ENCODE results near the gene TTC7B. TPM values are rescaled to one million over a fixed set of nuclear protein-coding genes. Genes with fewer than 3 reads are reported as not detected.

The TTC7B gene
- total and polyA plus RNA-seq, 2 of the 13 experiments (the other 11 are each of a cell fraction or from before 2014, with no cell fraction given): 1.3 to 3.2 TPM

DNA sequence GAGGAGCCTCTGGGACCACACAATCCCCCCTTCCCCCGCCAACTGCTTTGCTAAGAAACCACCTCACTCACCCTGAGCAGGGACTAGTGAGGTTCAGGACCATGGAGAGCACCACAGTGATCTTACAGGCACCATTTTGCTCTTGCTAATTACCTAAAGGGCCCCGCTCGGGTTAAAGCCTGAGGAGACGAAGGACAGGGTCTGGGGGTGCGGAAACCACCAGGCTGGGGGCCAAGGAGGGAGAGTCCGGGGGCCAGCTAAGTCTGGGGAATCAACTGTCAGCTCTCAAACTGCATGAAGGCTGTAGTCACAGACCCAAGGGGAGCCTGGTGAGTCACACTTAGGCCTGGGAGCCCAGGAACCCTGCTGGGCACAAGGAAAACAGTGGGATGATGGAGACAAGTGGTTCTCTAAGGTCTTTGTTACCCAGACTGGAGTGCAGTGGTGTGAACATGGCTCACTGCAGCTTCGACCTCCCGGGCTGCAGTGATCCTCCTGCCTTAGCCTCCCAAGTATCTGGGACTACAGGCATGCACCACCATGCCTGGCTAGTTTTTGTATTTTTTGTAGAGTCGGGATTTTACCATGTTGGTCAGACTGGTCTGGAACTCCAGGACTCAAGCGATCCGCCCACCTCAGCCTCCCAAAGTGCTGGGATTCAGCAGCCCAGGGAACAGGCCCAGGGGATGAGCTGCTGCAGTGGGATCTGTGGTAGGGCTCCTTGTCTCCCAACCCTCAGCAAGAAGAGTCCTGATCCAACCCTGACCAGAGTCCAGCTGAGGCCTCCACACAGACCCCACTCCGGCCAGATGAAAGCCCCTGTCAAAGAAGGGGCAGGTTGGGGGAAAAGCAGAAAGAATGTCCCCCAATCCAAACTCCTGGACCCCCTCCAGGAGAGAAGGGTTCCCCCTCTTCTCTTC lies 320.6 kb downstream of the TTC7B start (continued):
- TF ChIP-seq, protein P1, sequence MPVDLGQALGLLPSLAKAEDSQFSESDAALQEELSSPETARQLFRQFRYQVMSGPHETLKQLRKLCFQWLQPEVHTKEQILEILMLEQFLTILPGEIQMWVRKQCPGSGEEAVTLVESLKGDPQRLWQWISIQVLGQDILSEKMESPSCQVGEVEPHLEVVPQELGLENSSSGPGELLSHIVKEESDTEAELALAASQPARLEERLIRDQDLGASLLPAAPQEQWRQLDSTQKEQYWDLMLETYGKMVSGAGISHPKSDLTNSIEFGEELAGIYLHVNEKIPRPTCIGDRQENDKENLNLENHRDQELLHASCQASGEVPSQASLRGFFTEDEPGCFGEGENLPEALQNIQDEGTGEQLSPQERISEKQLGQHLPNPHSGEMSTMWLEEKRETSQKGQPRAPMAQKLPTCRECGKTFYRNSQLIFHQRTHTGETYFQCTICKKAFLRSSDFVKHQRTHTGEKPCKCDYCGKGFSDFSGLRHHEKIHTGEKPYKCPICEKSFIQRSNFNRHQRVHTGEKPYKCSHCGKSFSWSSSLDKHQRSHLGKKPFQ (CRISPR knock-in tag; IDR thresholded peaks at IDR 0.05; ENCODE audit: insufficient replicate concordance): no peak
- TF ChIP-seq PHB2 (IDR thresholded peaks at IDR 0.05; ENCODE audit: partially characterized antibody): no peak
- 0 out of 2 replicates have a peak, but pooled peaks have one; percentile 52 for TF ChIP-seq ZNF124 (CRISPR knock-in tag; IDR thresholded peaks at IDR 0.05)
- no peak for TF ChIP-seq MBD4 (IDR thresholded peaks at IDR 0.05; ENCODE audit: borderline replicate concordance, low read length)
- TF ChIP-seq NR2F2 (IDR thresholded peaks at IDR 0.05; ENCODE audit: borderline replicate concordance, low read depth): no peak
- TF ChIP-seq, protein P2, sequence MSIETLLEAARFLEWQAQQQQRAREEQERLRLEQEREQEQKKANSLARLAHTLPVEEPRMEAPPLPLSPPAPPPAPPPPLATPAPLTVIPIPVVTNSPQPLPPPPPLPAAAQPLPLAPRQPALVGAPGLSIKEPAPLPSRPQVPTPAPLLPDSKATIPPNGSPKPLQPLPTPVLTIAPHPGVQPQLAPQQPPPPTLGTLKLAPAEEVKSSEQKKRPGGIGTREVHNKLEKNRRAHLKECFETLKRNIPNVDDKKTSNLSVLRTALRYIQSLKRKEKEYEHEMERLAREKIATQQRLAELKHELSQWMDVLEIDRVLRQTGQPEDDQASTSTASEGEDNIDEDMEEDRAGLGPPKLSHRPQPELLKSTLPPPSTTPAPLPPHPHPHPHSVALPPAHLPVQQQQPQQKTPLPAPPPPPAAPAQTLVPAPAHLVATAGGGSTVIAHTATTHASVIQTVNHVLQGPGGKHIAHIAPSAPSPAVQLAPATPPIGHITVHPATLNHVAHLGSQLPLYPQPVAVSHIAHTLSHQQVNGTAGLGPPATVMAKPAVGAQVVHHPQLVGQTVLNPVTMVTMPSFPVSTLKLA (IDR thresholded peaks at IDR 0.05): no peak
- TF ChIP-seq ZNF780A (CRISPR knock-in tag; IDR thresholded peaks at IDR 0.05): no peak
- TF ChIP-seq ZNF768 (CRISPR knock-in tag; IDR thresholded peaks at IDR 0.05): no peak
- no peak for TF ChIP-seq POGZ (CRISPR knock-in tag; IDR thresholded peaks at IDR 0.05)
- TF ChIP-seq MAF1 (CRISPR knock-in tag; IDR thresholded peaks at IDR 0.05; ENCODE audit: borderline replicate concordance): no peak
- TF ChIP-seq, protein P3, sequence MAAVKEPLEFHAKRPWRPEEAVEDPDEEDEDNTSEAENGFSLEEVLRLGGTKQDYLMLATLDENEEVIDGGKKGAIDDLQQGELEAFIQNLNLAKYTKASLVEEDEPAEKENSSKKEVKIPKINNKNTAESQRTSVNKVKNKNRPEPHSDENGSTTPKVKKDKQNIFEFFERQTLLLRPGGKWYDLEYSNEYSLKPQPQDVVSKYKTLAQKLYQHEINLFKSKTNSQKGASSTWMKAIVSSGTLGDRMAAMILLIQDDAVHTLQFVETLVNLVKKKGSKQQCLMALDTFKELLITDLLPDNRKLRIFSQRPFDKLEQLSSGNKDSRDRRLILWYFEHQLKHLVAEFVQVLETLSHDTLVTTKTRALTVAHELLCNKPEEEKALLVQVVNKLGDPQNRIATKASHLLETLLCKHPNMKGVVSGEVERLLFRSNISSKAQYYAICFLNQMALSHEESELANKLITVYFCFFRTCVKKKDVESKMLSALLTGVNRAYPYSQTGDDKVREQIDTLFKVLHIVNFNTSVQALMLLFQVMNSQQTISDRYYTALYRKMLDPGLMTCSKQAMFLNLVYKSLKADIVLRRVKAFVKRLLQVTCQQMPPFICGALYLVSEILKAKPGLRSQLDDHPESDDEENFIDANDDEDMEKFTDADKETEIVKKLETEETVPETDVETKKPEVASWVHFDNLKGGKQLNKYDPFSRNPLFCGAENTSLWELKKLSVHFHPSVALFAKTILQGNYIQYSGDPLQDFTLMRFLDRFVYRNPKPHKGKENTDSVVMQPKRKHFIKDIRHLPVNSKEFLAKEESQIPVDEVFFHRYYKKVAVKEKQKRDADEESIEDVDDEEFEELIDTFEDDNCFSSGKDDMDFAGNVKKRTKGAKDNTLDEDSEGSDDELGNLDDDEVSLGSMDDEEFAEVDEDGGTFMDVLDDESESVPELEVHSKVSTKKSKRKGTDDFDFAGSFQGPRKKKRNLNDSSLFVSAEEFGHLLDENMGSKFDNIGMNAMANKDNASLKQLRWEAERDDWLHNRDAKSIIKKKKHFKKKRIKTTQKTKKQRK (IDR thresholded peaks at IDR 0.05; ENCODE audit: low read length): no peak
- no peak for TF ChIP-seq SATB2 (CRISPR knock-in tag; IDR thresholded peaks at IDR 0.05)
- TF ChIP-seq, protein P4, sequence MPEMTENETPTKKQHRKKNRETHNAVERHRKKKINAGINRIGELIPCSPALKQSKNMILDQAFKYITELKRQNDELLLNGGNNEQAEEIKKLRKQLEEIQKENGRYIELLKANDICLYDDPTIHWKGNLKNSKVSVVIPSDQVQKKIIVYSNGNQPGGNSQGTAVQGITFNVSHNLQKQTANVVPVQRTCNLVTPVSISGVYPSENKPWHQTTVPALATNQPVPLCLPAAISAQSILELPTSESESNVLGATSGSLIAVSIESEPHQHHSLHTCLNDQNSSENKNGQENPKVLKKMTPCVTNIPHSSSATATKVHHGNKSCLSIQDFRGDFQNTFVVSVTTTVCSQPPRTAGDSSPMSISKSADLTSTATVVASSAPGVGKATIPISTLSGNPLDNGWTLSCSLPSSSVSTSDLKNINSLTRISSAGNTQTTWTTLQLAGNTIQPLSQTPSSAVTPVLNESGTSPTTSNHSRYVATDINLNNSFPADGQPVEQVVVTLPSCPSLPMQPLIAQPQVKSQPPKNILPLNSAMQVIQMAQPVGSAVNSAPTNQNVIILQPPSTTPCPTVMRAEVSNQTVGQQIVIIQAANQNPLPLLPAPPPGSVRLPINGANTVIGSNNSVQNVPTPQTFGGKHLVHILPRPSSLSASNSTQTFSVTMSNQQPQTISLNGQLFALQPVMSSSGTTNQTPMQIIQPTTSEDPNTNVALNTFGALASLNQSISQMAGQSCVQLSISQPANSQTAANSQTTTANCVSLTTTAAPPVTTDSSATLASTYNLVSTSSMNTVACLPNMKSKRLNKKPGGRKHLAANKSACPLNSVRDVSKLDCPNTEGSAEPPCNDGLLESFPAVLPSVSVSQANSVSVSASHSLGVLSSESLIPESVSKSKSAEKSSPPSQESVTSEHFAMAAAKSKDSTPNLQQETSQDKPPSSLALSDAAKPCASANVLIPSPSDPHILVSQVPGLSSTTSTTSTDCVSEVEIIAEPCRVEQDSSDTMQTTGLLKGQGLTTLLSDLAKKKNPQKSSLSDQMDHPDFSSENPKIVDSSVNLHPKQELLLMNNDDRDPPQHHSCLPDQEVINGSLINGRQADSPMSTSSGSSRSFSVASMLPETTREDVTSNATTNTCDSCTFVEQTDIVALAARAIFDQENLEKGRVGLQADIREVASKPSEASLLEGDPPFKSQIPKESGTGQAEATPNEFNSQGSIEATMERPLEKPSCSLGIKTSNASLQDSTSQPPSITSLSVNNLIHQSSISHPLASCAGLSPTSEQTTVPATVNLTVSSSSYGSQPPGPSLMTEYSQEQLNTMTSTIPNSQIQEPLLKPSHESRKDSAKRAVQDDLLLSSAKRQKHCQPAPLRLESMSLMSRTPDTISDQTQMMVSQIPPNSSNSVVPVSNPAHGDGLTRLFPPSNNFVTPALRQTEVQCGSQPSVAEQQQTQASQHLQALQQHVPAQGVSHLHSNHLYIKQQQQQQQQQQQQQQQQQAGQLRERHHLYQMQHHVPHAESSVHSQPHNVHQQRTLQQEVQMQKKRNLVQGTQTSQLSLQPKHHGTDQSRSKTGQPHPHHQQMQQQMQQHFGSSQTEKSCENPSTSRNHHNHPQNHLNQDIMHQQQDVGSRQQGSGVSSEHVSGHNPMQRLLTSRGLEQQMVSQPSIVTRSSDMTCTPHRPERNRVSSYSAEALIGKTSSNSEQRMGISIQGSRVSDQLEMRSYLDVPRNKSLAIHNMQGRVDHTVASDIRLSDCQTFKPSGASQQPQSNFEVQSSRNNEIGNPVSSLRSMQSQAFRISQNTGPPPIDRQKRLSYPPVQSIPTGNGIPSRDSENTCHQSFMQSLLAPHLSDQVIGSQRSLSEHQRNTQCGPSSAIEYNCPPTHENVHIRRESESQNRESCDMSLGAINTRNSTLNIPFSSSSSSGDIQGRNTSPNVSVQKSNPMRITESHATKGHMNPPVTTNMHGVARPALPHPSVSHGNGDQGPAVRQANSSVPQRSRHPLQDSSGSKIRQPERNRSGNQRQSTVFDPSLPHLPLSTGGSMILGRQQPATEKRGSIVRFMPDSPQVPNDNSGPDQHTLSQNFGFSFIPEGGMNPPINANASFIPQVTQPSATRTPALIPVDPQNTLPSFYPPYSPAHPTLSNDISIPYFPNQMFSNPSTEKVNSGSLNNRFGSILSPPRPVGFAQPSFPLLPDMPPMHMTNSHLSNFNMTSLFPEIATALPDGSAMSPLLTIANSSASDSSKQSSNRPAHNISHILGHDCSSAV (CRISPR knock-in tag; IDR thresholded peaks at IDR 0.05; ENCODE audit: borderline replicate concordance): no peak
- TF ChIP-seq NCOA5 (CRISPR knock-in tag; IDR thresholded peaks at IDR 0.05): no peak
